ENCODE data around the gene ABCA3.

The ABCA3 gene

GRCh38 chr16:2350500-2350899 lies 10.0 kb upstream of the ABCA3 start:
- DNase-seq, result no peak

DNA sequence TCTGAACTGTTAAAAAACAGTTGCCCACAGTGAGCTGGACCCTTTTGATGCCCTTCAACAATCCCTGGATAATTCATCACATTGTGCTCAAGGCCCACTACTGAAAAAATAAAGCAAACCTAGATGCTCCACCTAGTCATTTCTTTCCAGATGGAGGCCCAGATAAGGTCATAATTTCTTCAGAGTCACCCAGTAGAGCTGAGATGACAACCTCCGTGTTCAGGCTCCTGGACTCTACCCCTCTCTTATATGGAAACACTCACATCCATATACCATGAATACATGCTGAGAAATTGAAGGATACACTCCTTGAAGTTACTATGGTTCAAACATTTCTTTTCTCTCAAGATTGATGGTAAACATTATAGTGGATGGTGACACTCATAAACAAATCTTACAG lies 2.7 kb upstream of the ABCA3 start:
- no peak for DNase-seq

DNA sequence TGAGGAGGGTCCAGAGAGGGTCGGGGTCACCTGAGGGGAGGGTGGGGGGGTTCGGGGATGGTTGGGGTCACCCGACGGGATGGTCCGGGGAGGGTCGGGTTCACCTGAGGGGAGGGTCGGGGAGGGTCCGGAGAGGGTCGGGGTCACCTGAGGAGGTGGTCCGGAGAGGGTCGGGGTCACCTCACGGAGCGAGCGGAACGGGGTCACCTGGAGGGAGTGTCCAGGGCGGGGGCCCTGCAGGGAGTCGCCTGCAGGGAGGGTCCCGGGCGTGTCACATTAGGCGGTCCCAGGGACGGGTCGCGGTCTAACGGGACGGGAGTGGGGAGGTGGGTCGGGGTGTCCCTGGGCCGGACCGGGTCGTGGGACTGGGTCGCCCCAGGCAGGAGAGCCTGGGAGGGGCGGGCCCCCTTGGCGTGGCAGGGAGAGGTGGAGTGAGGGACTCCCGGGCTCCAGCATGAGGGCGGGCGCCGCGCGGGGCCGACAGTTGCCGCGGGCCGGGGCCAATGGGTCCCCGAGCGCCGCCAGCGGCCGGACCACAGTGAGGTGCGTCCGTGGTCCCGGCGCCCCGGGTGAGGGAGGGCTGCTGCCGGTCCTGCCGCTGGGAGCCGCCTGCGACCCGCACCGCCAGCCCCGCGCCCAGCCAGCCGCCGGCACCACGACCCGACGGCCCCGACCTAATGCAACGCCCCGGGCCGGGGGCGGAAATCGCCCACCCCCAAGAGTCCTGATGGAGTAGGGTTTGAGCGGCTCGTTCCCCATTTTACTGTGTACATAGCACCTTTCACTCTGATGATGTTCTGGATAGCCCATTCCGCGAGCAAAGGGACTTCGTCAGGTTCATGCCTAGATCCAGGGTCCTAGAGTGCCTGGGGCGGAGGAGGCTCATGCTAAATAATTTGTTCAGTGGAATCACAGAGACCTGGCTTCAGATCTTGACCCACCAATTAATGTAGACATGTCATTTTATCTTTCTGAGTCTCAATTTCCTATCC lies 1.2 kb upstream of the ABCA3 start:
- no peak for DNase-seq

GRCh38 chr16:2339521-2340484 lies 725 bp downstream of the ABCA3 start:
- peak; percentile 9 to 11 for DNase-seq

DNA sequence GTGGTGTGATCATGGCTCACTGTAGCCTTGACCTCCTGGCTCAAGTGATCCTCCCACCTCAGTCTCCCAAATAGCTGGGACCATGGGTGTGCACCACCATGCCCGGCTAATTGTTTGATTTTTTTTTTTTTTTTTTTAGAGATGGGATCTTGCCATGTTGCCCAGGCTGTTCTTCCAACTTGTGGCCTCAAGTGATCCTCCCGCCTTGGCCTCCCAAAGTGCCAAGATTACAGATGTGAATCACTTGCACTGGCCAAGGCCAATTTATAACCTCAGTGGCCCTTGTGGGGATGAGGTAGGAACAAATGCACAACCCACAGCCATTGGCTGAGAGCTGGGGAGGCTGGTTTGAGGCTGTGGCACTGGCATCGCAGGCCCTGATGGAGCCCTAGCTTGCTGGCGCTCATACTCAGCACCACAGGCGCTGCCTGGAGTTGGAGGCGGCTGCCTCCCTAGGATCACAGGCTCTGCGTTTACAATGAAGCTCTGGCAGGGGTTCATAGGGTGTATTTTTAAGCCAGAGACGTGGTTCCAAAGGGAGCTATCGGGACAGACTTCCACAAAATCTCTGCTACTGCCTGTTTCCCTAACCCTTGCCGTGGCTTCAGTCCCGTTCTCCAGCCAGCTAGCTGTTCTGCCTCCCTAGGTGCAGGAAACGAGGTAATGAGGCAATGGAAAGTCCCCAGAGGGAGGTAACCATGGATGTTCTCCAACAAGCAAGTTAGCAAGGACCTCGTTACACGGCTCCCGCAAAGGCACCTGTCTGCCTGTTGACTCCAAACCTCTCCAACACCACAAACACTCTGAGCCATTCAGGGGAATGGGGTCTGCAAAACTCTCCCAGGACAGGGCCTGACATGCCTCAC lies 2.9 kb downstream of the ABCA3 start:
- no peak for DNase-seq

- no peak for DNase-seq
Observed at GRCh38 chr16:2335286-2335895, 5.1 kb downstream of the ABCA3 start.

GRCh38 chr16:2333772-2334379 lies 6.7 kb downstream of the ABCA3 start:
- DNase-seq, result no peak

GRCh38 chr16:2333231-2333630 lies 7.3 kb downstream of the ABCA3 start:
- no peak for DNase-seq

DNA sequence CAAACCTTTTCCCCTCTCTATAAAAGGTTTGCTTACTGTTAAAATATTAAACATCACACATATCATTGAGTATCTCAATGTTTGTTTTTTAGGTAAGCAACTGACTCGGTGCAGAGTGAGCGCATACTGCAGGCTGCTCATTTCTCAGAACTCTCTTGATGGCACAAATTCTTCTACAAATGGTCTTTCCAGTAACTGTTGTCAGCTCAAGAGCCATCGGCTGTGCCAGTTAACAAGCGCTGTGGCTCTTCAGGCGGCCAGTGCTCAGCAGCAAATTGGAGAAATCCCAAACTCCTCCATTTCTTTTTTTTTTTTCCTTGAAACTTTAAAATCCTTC lies 8.6 kb downstream of the ABCA3 start:
- DNase-seq, result no peak

GRCh38 chr16:2331199-2331930 lies 9.2 kb downstream of the ABCA3 start:
- DNase-seq, result no peak

DNA sequence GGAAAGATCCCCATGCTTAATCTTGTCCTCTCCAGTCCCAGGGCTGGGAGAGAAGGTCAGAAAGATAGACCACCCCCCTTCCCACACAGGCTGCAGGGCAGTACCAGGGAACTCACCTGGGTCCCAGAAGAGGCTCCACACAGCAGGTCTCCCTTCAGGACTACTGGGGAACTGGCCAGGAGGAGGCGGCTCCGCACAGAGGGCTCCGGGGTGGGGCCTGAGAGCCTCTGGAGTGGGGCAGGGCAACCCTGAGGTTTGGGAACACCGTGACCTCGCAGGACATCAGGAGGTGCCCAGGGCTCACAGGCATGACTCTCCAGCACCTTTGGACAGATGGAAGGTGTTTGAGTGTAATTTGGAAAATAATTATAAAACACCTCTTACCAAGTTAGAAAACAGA lies 11.0 kb downstream of the ABCA3 start:
- DNase-seq, result no peak

DNA sequence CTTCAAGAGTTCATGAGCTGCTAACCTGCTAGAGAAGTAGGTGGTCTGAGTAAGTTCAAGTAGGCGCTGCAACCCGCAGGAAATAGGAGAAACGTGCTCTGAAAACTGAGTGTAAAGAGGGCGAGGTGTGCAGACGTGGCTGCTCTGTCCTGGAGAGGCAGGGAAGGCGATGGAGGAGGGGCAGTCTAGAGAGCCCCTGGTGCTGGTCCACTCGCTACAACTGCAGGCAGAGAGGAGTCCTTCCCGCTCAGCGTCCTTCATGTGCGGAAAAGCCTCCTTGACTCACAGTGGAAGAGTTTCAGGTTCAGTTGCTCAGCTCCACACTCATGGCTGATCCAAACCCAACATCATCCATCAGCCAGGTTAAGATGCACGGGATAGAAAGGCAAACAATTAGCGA lies 12.1 kb downstream of the ABCA3 start:
- no peak for DNase-seq

DNA sequence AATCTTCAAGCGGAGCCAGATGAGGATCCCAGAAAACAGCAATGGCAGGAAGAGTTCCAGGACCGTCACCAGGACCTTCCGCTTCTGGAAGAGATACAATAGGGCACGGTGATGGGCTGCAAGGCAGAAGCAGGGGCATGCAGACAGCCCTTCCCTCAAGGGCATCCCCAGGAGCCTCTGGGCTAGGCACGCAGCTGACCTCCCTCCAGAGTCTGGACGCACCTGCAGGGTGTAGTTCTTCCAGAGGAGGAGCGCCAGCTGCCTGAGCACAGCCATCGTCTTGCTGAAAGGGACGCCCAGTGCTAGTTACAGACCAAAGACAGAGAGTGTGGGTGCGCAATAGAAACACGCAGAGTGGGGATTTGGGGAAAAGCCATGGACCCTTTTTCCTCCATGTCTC lies 14.3 kb downstream of the ABCA3 start:
- no peak for DNase-seq

GRCh38 chr16:2325791-2326190 lies 14.7 kb downstream of the ABCA3 start:
- DNase-seq, result no peak

DNA sequence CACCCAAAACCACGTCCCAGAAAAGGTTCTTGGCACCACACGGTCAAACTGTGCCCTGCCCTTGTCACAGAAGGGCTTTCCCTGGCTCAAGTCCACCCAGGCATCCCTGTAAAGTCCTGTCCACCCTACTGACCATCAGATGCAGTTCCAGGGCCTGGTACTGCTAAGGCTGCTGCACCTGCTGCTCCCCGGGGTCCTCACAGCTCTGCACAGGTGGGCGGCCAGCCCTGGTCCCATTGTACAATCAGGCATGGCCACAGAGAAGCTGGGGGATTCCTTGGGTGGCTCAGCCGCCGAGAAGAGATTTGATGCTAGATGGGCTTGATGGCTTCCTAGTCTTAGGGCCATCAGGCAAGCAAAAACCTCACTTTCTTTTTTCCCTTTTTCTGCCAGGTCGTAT lies 15.3 kb downstream of the ABCA3 start:
- DNase-seq, result no peak

DNA sequence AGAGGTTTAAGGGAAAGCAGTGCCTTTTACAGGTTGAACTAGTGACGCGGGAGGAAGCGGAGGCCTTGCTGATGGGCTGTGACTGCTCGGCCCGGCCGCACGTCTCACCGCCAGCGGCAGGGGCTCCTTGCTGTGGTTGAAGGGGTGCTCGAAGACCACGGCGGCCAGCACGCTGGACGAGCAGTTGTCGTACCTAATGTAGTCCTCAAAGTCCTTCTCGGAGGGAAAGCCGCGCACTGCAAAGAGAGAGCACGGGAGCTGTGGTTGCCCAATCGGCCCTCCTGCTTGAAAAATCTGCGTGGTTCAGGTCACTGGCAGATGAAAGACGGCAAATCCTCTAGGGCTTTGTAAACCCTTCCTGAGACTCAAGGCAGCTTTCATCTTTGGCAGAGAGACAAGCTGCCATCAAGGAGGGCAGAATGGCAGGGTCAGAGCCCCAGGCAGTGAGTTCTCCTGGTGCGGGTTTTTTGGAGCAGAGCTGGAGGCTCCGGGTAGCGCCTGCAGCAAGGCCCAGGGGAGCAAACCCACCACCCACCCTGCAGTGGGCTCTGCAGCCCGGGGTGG lies 16.1 kb downstream of the ABCA3 start:
- DNase-seq, result no peak

- DNase-seq, result no peak
Observed at GRCh38 chr16:2323701-2324100, 16.8 kb downstream of the ABCA3 start.

DNA sequence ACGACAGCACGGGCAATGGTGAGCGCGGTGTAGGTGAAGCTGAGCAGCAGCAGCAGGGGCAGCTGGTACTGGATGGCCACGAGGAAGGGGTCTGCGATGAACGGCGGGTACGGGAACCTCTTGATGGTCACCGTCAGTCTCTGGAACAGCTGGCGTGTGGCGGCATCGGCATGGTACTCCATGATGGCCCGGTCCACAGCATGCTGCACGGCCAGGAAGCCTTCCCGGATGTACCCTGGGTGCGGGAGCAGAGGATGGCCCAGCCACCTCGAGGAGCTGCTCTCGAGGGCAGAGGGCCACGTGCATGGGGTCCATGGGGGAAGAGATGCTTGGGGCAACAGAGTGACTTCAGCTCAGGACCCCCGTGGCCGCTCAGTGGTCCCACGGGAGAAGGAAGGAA lies 20.9 kb downstream of the ABCA3 start:
- DNase-seq, result no peak

DNA sequence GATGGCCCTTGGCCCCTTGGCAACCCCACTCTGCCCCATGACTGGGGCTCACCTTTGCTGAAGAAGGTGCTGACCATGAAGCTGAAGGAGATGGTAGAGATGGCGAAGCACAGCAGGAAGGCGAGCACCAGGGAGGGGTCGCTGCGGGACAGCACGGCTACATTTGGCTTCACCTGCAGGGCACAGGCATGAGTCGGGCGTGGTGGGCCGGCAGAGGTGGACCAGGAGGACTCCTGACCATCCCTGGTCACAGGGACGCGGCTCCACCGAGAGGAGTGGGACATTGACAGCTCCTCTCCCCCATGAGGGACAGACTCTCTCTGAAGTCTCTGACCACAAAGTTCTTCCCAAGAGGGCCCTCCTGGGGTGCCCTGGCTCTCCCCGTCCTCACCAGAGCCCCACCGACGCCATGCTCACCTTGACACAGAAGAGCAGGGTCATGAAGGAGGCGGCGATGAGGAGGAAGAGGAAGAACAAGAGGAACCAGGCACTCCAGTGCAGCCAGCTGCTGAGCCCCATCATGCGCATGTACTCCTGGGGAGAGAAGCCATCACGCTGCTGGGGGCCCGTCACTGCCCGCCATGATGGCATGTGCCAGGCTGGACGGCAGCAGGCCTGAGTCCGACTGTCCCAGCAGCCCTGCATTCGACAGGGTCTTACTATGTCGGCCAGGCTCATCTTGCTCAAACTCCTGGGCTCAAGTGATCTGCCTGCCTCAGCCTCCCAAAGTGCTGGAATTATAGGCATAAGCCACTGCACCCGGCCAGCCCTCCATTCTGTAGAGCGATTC lies 23.1 kb downstream of the ABCA3 start:
- no peak for DNase-seq

All from inflammatory macrophage treated with lipopolysaccharide for 1 hour (primary cell).